CD14-positive monocyte (primary cell): ENCODE measurements around the gene RAB7B. TPM values are rescaled to one million over a fixed set of nuclear protein-coding genes. Genes with fewer than 3 reads are reported as not detected.

ENCODE experiments used
- DNase-seq, 3 donors: peaks; one replicate each; pipeline ENCODE4 v3.0.0-alpha.2; 2011 to 2022
- H2AFZ ChIP-seq: 2 replicates; pipeline ENCODE4 v1.6.0; 2012; ENCODE audit warnings: mild to moderate bottlenecking, low read depth, low read length, inconsistent platforms; ENCODE audit not compliant: insufficient read depth, poor library complexity, severe bottlenecking
- H3K27ac ChIP-seq, 2 donors: 1 replicate in 1 of 2; 2 replicates in 1 of 2; pipeline ENCODE4 v1.5.1; 2012 to 2013; ENCODE audit warnings: low read length in 2 of 2, control low read depth in 1 of 2, inconsistent platforms in 1 of 2, low read depth in 1 of 2, mild to moderate bottlenecking in 1 of 2
- H3K27me3 ChIP-seq, 2 donors: one replicate each; pipeline versions ENCODE4 v1.6.0 to v1.6.1; 2011 to 2013; ENCODE audit warnings: low read length in 2 of 2; ENCODE audit not compliant: control insufficient read depth in 2 of 2, insufficient read depth in 2 of 2
- H3K36me3 ChIP-seq, 2 donors: replicated peaks in 1 of 2; 1 replicate in 1 of 2; 2 replicates in 1 of 2; pipeline versions ENCODE4 v1.5.1 to v1.6.1; 2012 to 2013; ENCODE audit warnings: low read length in 2 of 2, control low read depth in 1 of 2, inconsistent platforms in 1 of 2, mild to moderate bottlenecking in 1 of 2; ENCODE audit not compliant: insufficient read depth in 2 of 2, control insufficient read depth in 1 of 2
- H3K4me1 ChIP-seq, 2 donors: 1 replicate in 1 of 2; 2 replicates in 1 of 2; pipeline versions ENCODE4 v1.5.1 to v1.6.1; 2012 to 2013; ENCODE audit warnings: low read length in 2 of 2, control low read depth in 1 of 2, inconsistent platforms in 1 of 2, mild to moderate bottlenecking in 1 of 2, moderate library complexity in 1 of 2; ENCODE audit not compliant: insufficient read depth in 2 of 2, control insufficient read depth in 1 of 2
- H3K4me2 ChIP-seq: replicated peaks from 2 replicates; pipeline ENCODE3; 2012; ENCODE audit warnings: low read length, moderate library complexity, mild to moderate bottlenecking; ENCODE audit not compliant: poor library complexity, severe bottlenecking; ENCODE audit errors: extremely low read depth
- H3K4me3 ChIP-seq, 3 experiments: fragments of 200-600 bp in 1 of 3; sonication (generic) in 1 of 3; replicated peaks in 1 of 3; 1 replicate in 2 of 3; 2 replicates in 1 of 3; pipeline ENCODE4 v1.5.1; 2011 to 2013; ENCODE audit warnings: low read length in 3 of 3, mild to moderate bottlenecking in 3 of 3, control low read depth in 2 of 3, low read depth in 2 of 3, inconsistent platforms in 1 of 3, moderate library complexity in 1 of 3
- H3K79me2 ChIP-seq: 2 replicates; pipeline ENCODE4 v1.6.0; 2012; ENCODE audit warnings: mild to moderate bottlenecking, control low read depth, inconsistent platforms, low read length, moderate library complexity; ENCODE audit not compliant: insufficient read depth
- H3K9ac ChIP-seq: 2 replicates; pipeline ENCODE4 v1.6.0; 2017; ENCODE audit warnings: low read length, mild to moderate bottlenecking; ENCODE audit not compliant: insufficient read depth, poor library complexity, severe bottlenecking
- H3K9me3 ChIP-seq, 2 donors: replicated peaks in 1 of 2; 1 replicate in 1 of 2; 2 replicates in 1 of 2; pipeline versions ENCODE4 v1.5.1 to v1.6.1; 2012 to 2013; ENCODE audit warnings: low read length in 2 of 2, control low read depth in 1 of 2; ENCODE audit not compliant: control insufficient read depth in 1 of 2, insufficient read depth in 1 of 2
- H4K20me1 ChIP-seq: 2 replicates; pipeline ENCODE4 v1.6.0; 2012; ENCODE audit warnings: mild to moderate bottlenecking, low read length, control low read depth, moderate library complexity; ENCODE audit not compliant: insufficient read depth
- H3K27ac Mint-ChIP-seq, 7 donors: one replicate each; pipeline ENCODE4 v1.8.0; 2020; ENCODE audit warnings: mild to moderate bottlenecking in 7 of 7, mixed read lengths in 7 of 7, moderate library complexity in 6 of 7, inconsistent platforms in 2 of 7
- H3K27me3 Mint-ChIP-seq, 3 donors: one replicate each; pipeline ENCODE4 v1.8.0; 2021 to 2022; ENCODE audit warnings: low read depth in 3 of 3, mild to moderate bottlenecking in 3 of 3, mixed read lengths in 3 of 3, moderate library complexity in 3 of 3, inconsistent platforms in 1 of 3
- H3K36me3 Mint-ChIP-seq, 2 donors: one replicate each; pipeline ENCODE4 v1.8.0; 2020; ENCODE audit warnings: mixed read lengths in 2 of 2, inconsistent platforms in 1 of 2, mild to moderate bottlenecking in 1 of 2
- H3K4me1 Mint-ChIP-seq: one replicate; pipeline ENCODE4 v1.8.0; 2020; ENCODE audit warnings: mild to moderate bottlenecking, mixed read lengths
- H3K4me3 Mint-ChIP-seq, 2 donors: one replicate each; pipeline ENCODE4 v1.8.0; 2020; ENCODE audit warnings: mild to moderate bottlenecking in 2 of 2, mixed read lengths in 2 of 2, moderate library complexity in 1 of 2
- H3K9me3 Mint-ChIP-seq, 7 donors: one replicate each; pipeline ENCODE4 v1.8.0; 2020 to 2022; ENCODE audit warnings: mixed read lengths in 7 of 7, mild to moderate bottlenecking in 6 of 7, moderate library complexity in 6 of 7, inconsistent platforms in 2 of 7
- CTCF ChIP-seq: fragments of 200-600 bp; IDR thresholded peaks from one replicate; pipeline ENCODE4 v1.8.0; 2022; ENCODE audit warnings: antibody characterized with exemption, mild to moderate bottlenecking
- WGBS: methylation state at CpG from one replicate; pipeline ENCODE4 v1.1.5; 2013; ENCODE audit warnings: missing lambda C conversion rate; ENCODE audit not compliant: insufficient coverage; 5-methylcytosine and 5-hydroxymethylcytosine counted together
- intact Hi-C, 2 donors: fragments of 100-400 bp; cut with micrococcal nuclease; formaldehyde crosslinking; loops; one replicate each; pipeline versions ENCODE4 v1.15.0 to v1.15.1; 2023
- polyA plus RNA-seq, 3 donors: library from polyadenylated mRNA; depleted of rRNA in 1 of 3; unstranded in 2 of 3; stranded (reverse) in 1 of 3; fragments of 300-500 nt in 2 of 3; fragments of >200 nt in 1 of 3; fragmentation: Illumina TruSeq in 2 of 3; gene quantifications; 1 replicate in 2 of 3; 2 replicates in 1 of 3; pipeline ENCODE4 v1.2.3, GENCODE V29; 2012 to 2021

Gene RAB7B
- polyA plus RNA-seq, 3 donors: 0.41 to 0.52 (median 0.47) TPM

- no CpG with 5 or more reads among the region's 7 CpGs for WGBS
- TF ChIP-seq CTCF: peak; percentile 15
- Mint-ChIP-seq H3K9me3 (peaks cover 0 to 3% (median 0%) of the 10 kb centered on the region in 7 donors), H3K4me3 (no peak overlapping the region), H3K27ac (no peak overlapping the region), H3K27me3 (peaks cover 9 to 39% (median 15%) of the 10 kb centered on the region in 3 donors), H3K36me3 (no peaks in the 10 kb centered on the region), H3K4me1 (peaks cover 10% of the 10 kb centered on the region)
- no peak overlapping the region for H3K4me2 ChIP-seq
- intact Hi-C loops: no loop called here
- no peak for DNase-seq
- H3K27me3 ChIP-seq: peaks cover 0 to 2% of the 10 kb centered on the region in 2 donors
- peaks cover 0 to 38% of the 10 kb centered on the region in 2 donors for H3K4me1 ChIP-seq
- H3K9ac ChIP-seq: no peak overlapping the region
- H3K4me3 ChIP-seq: no peak overlapping the region
- H2AFZ ChIP-seq: no peak overlapping the region
- no peak overlapping the region for H3K27ac ChIP-seq
- H3K9me3 ChIP-seq: no peaks in the 10 kb centered on the region
- no peaks in the 10 kb centered on the region for H4K20me1 ChIP-seq
- H3K79me2 ChIP-seq: no peaks in the 10 kb centered on the region
- no peaks in the 10 kb centered on the region for H3K36me3 ChIP-seq
Observed at GRCh38 chr1:205939690-205940330, 63.4 kb downstream of the RAB7B start.

- Histone ChIP-seq H3K4me1 (peaks cover 10 to 45% of the 10 kb centered on the region in 2 donors), H4K20me1 (no peaks in the 10 kb centered on the region), H3K9ac (no peak overlapping the region), H3K79me2 (no peaks in the 10 kb centered on the region), H3K9me3 (no peaks in the 10 kb centered on the region), H3K4me2 (no peak overlapping the region), H3K36me3 (no peaks in the 10 kb centered on the region), H2AFZ (no peak overlapping the region), H3K27ac (no peak overlapping the region), H3K4me3 (no peak overlapping the region), H3K27me3 (peaks cover 0 to 2% of the 10 kb centered on the region in 2 donors)
- intact Hi-C loops: no loop called here
- TF ChIP-seq CTCF: no peak
- peaks cover 8 to 32% (median 15%) of the 10 kb centered on the region in 3 donors for H3K27me3 Mint-ChIP-seq
- DNase-seq: no peak
- no peak overlapping the region for H3K27ac Mint-ChIP-seq
- H3K36me3 Mint-ChIP-seq: no peaks in the 10 kb centered on the region
- peaks cover 0 to 3% (median 0%) of the 10 kb centered on the region in 7 donors for H3K9me3 Mint-ChIP-seq
- peaks cover 17% of the 10 kb centered on the region for H3K4me1 Mint-ChIP-seq
- no peak overlapping the region for H3K4me3 Mint-ChIP-seq
- no CpG with 5 or more reads among the region's 1 CpG for WGBS
Observed at GRCh38 chr1:205938682-205939081, 64.5 kb downstream of the RAB7B start.
